Hypothalamus (tissue), 51 donors: ENCODE data around the gene USP51.
"Not testable (repeated sequence)": the region's sequence is repeated elsewhere in the genome, so short reads cannot be mapped to it uniquely, and the experiment has no call there.

Source experiments
- DNase-seq, 51 donors: peaks; one replicate each; lab custom pipeline; 2025; lab: John Stamatoyannopoulos, UW

USP51 gene

GRCh38 chrX:55479956-55480355, 9.7 kb downstream of the USP51 start:
- not testable (repeated sequence) for DNase-seq

- DNase-seq = not testable (repeated sequence)
Observed at GRCh38 chrX:55465791-55466190, 23.9 kb downstream of the USP51 start.

- not testable (repeated sequence) for DNase-seq
Observed at GRCh38 chrX:55465108-55465507, 24.5 kb downstream of the USP51 start.

GRCh38 chrX:55464050-55464449, 25.6 kb downstream of the USP51 start:
- not testable (repeated sequence) for DNase-seq

- not testable (repeated sequence) for DNase-seq
Observed at GRCh38 chrX:55459926-55460325, 29.7 kb downstream of the USP51 start.

DNA sequence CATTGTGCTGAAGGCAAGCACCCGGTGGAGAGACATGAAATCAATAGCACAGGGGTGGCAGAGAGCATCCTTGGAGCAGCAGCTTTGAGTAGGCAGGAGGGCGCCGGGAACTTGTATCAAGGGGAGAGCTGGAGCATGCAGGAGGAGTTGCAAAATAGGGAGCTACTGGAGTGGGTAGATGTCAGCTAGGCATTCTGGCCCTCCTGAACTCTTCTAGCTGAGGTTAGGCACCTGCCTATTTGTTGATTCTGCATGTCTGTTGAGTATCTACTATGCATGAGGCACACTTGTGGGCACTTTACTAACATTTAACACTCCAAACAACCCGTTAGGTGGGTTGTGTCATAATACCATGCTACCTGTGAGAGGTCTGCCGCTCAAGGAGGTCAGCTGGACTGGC, 30.2 kb downstream of the USP51 start:
- not testable (repeated sequence) for DNase-seq

GRCh38 chrX:55455708-55456107, 33.9 kb downstream of the USP51 start:
- not testable (repeated sequence) for DNase-seq

DNA sequence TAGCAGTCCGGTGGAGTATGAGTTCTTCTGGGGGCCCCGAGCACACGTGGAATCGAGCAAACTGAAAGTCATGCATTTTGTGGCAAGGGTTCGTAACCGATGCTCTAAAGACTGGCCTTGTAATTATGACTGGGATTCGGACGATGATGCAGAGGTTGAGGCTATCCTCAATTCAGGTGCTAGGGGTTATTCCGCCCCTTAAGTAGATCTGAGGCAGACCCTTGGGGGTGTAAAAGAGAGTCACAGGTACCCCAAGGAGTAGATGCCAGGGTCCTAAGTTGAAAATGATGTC, 36.9 kb downstream of the USP51 start:
- no peak for DNase-seq

DNA sequence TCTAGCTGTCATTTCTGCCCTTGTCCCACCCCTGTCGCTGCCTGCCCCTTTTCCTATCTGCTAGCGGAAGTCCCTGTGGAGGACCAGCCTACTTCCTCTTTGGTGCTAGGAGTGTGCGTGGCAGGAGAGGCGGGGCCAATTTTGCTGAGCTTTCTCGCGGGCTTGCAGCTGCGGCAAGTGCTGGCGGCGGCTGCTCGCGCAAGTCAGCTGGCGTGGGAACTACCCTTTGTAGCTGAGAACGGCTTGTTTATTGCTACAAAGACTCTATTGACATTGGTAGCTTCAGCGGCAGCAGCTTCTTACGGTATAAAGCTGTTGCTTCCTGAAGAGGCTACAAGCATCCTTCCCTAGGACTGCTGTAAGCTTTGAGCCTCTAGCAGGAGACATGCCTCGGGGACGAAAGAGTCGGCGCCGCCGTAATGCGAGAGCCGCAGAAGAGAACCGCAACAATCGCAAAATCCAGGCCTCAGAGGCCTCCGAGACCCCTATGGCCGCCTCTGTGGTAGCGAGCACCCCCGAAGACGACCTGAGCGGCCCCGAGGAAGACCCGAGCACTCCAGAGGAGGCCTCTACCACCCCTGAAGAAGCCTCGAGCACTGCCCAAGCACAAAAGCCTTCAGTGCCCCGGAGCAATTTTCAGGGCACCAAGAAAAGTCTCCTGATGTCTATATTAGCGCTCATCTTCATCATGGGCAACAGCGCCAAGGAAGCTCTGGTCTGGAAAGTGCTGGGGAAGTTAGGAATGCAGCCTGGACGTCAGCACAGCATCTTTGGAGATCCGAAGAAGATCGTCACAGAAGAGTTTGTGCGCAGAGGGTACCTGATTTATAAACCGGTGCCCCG, 37.4 kb downstream of the USP51 start, which contains the start of gene MAGEH1:
Gene MAGEH1 (plus strand): TSS at position 138 of the 843 bp plus-strand sequence. CDS start 248 bp downstream, at position 386.
- DNase-seq = peak; percentile 1 to 91 (median 76)

GRCh38 chrX:55451626-55451989, 38.0 kb downstream of the USP51 start:
- DNase-seq = peak in 4 of 51 donors; percentile 25 to 64 (median 48)

- DNase-seq = peak in 3 of 51 donors; percentile 0 to 9 (median 1)
Observed at GRCh38 chrX:55451141-55451540, 38.5 kb downstream of the USP51 start.

- peak in 12 of 51 donors; percentile 0 to 8 (median 2) for DNase-seq
Observed at GRCh38 chrX:55450259-55450658, 39.4 kb downstream of the USP51 start.

DNA sequence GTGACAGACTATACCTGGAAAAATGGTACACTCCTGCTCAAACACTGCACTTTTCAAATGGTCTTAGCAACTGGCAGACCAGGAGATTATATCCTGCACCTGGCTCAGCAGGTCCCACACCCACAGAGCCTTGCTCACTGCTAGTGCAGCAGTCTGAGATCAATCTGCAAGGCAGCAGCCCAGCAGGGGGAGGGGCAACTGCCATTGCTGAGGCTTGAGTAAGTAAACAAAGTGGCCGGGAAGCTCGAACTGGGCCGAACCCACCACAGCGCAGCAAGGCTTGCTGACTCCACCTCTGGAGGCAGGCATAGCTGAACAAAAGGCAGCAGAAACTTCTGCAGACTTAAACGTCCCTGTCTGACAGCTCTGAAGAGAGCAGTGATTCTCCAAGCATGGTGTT, 46.2 kb downstream of the USP51 start:
- not testable (repeated sequence) for DNase-seq
